Measurements from ENCODE around the gene ALKBH8. TPM values are rescaled to one million over a fixed set of nuclear protein-coding genes. Genes with fewer than 3 reads are reported as not detected.

Gene ALKBH8
- total and polyA plus RNA-seq, 2 of the 8 experiments (the other 6 are each of a cell fraction or from before 2014, with no cell fraction given) = 3.6 to 11.9 TPM

- H2BK15ac ChIP-seq (ENCODE audit: low read length) = no peak overlapping the region
- H3K4me1 ChIP-seq (replicated peaks in 1 of 4; ENCODE audit: control insufficient read depth in 3 of 4, insufficient read depth in 4 of 4, low read length in 3 of 4) = peaks cover 0 to 6% (median 0%) of the 10 kb centered on the region in 4 experiments; a peak in 3 of 7 replicates
- H2BK120ac ChIP-seq (replicated peaks; ENCODE audit: low read depth, low read length) = no peak overlapping the region
- H3K4ac ChIP-seq (replicated peaks; ENCODE audit: insufficient read length, low read depth, low read length) = no peak overlapping the region
- H3K79me1 ChIP-seq (ENCODE audit: low read depth, low read length) = no peaks in the 10 kb centered on the region
- 74% methylated on average over 4 of the region's 4 CpGs; no CpG with 5 or more reads in 1 of the 2 experiments for WGBS, 2 experiments (ENCODE audit: extremely low coverage in 1 of 2, insufficient coverage in 1 of 2, insufficient read length in 1 of 2, insufficient replicate concordance in 2 of 2, low coverage in 1 of 2, low lambda C conversion rate in 2 of 2, missing lambda C conversion rate in 1 of 2)
- no peak overlapping the region for H3K4me3 ChIP-seq (ENCODE audit: extremely low read depth in 1 of 4, insufficient read depth in 2 of 4, low read depth in 3 of 4, low read length in 4 of 4)
- no peak for FAIRE-seq
- peaks cover 0 to 40% of the 10 kb centered on the region in 2 experiments; a peak in 1 of 4 replicates for H3K79me2 ChIP-seq (ENCODE audit: control insufficient read depth in 1 of 2, insufficient read depth in 2 of 2, low read length in 2 of 2)
- H4K5ac ChIP-seq (ENCODE audit: insufficient read length, low read depth, low read length) = no peak overlapping the region
- no peak overlapping the region for H2BK5ac ChIP-seq (ENCODE audit: low read depth, low read length)
- no peak for DNase-seq (ENCODE audit: low read depth in 1 of 2, low spot score in 2 of 2)
- no peak overlapping the region for H3K14ac ChIP-seq (ENCODE audit: insufficient read length)
- no peaks in the 10 kb centered on the region for H3K9me3 ChIP-seq (ENCODE audit: insufficient read depth in 2 of 2, low read depth in 1 of 2, low read length in 1 of 2)
- no peak overlapping the region for H2BK20ac ChIP-seq (ENCODE audit: low read length)
- H3K18ac ChIP-seq (ENCODE audit: extremely low read depth, low read length) = no peak overlapping the region
- H3K4me2 ChIP-seq (ENCODE audit: insufficient read depth in 1 of 2, low read depth in 2 of 2, low read length in 2 of 2) = no peak overlapping the region
- no peaks in the 10 kb centered on the region for H4K20me1 ChIP-seq (replicated peaks in 1 of 2; ENCODE audit: control insufficient read depth in 1 of 2, insufficient read depth in 2 of 2, low read length in 2 of 2)
- no peak overlapping the region for H3K23ac ChIP-seq (ENCODE audit: insufficient read length)
- no peak overlapping the region for H3K9ac ChIP-seq (replicated peaks in 1 of 4; ENCODE audit: extremely low read depth in 1 of 4, low read depth in 3 of 4, low read length in 3 of 4)
- POLR2A ChIA-PET (ENCODE audit: partially characterized antibody) = no interaction called here
- no peak overlapping the region for H4K91ac ChIP-seq (replicated peaks; ENCODE audit: insufficient read length, low read length)
- no peak overlapping the region for H2AK5ac ChIP-seq (ENCODE audit: low read depth, low read length)
- no peak overlapping the region for H2AFZ ChIP-seq (ENCODE audit: low read length)
- no peak overlapping the region for H2BK12ac ChIP-seq (ENCODE audit: low read depth, low read length)
- no peak overlapping the region for H3K56ac ChIP-seq (replicated peaks; ENCODE audit: insufficient read length, low read depth, low read length)
- CTCF ChIA-PET (ENCODE audit: partially characterized antibody) = interaction anchor here (0.6 to 25.0 kb wide), 32 partner anchors 10 to 538 kb away, joined by 3 to 398 read pairs (median 5); partner anchors contain the start of gene ELMOD1
- no peaks in the 10 kb centered on the region for H3K27me3 ChIP-seq (replicated peaks in 1 of 4; ENCODE audit: control insufficient read depth in 3 of 4, extremely low read depth in 1 of 4, insufficient read depth in 3 of 4, low read length in 3 of 4)
- H3K27ac ChIP-seq (ENCODE audit: low read depth, low read length) = no peak overlapping the region
- peaks cover 11% of the 10 kb centered on the region for H3K23me2 ChIP-seq (ENCODE audit: low read depth, low read length)
- no peaks in the 10 kb centered on the region; a peak in 1 of 8 replicates for H3K36me3 ChIP-seq (ENCODE audit: control insufficient read depth in 2 of 4, insufficient read depth in 4 of 4, low read length in 3 of 4)
- no peak overlapping the region for H4K8ac ChIP-seq (ENCODE audit: extremely low read depth, insufficient read depth, low read length)
- TF ChIP-seq EGR1 (IDR thresholded peaks at IDR 0.05; ENCODE audit: borderline replicate concordance, low read depth, low read length) (no peak), TAF1 (IDR thresholded peaks at IDR 0.05; ENCODE audit: low read depth, low read length) (no peak), CHD2 (IDR thresholded peaks at IDR 0.05; ENCODE audit: low read length) (no peak), USF2 (IDR thresholded peaks at IDR 0.05; ENCODE audit: low read length) (no peak), CTBP2 (IDR thresholded peaks at IDR 0.05; ENCODE audit: borderline replicate concordance, insufficient read depth, insufficient read length, low read length) (no peak), SP2 (IDR thresholded peaks at IDR 0.05; ENCODE audit: low read length) (no peak), EZH2 (IDR thresholded peaks at IDR 0.05; ENCODE audit: low read depth, low read length, severe bottlenecking) (no peak), POLR2AphosphoS5 (IDR thresholded peaks at IDR 0.05; ENCODE audit: low read depth, low read length) (no peak), CBX8 (IDR thresholded peaks at IDR 0.05; ENCODE audit: borderline replicate concordance, low read depth, low read length) (no peak), NRF1 (IDR thresholded peaks at IDR 0.05; ENCODE audit: low read depth, low read length) (no peak), SRF (IDR thresholded peaks at IDR 0.05; ENCODE audit: low read depth, low read length) (no peak), PHF8 (conservative IDR thresholded peaks at IDR 0.05; ENCODE audit: low read depth, low read length) (no peak), EP300 (IDR thresholded peaks at IDR 0.05; ENCODE audit: borderline replicate concordance in 1 of 2, low read depth in 2 of 2, low read length in 2 of 2) (no peak)
Observed at GRCh38 chr11:107562647-107563208, 2.8 kb downstream of the ALKBH8 start.
